ENCODE data around the gene HLA-DMB. TPM values are rescaled to one million over a fixed set of nuclear protein-coding genes. Genes with fewer than 3 reads are reported as not detected.

Gene HLA-DMB
- total RNA-seq, 8 experiments from 2014 or later = 0.14 to 1.1 (median 0.34) TPM

Other genes starting within 250 kb of the HLA-DMB start
- under 1 TPM in 1 of 8 experiments, not detected in 7; 0.14 TPM for gene HLA-DQA2, start 199.6 kb downstream of the HLA-DMB start, total RNA-seq
- gene HLA-DQB2, start 177.5 kb downstream of the HLA-DMB start, total RNA-seq = under 1 TPM in 3 of 8 experiments, not detected in 5; 0.08 to 0.19 (median 0.15) TPM
- gene HLA-DOB, start 124.0 kb downstream of the HLA-DMB start, total RNA-seq = 1 to 10 TPM in 2 of 8 experiments, under 1 TPM in 1, not detected in 5; 0.47 to 1.4 (median 1.1) TPM
- gene TAP2, start 102.3 kb downstream of the HLA-DMB start, total RNA-seq = 100 to 1,000 TPM in 1 of 8 experiments, 10 to 100 TPM in 3, 1 to 10 TPM in 4; 1.7 to 104 (median 13.5) TPM
- 100 to 1,000 TPM in 1 of 8 experiments, 10 to 100 TPM in 3, under 1 TPM in 2, not detected in 2; 0.14 to 252 (median 41.8) TPM for gene PSMB8, start 97.0 kb downstream of the HLA-DMB start, total RNA-seq
- gene TAP1, start 87.3 kb downstream of the HLA-DMB start, total RNA-seq = 100 to 1,000 TPM in 1 of 8 experiments, 10 to 100 TPM in 3, under 1 TPM in 4; 0.18 to 115 (median 12.6) TPM
- 10 to 100 TPM in 4 of 8 experiments, under 1 TPM in 2, not detected in 2; 0.05 to 72.7 (median 11.4) TPM for gene PSMB9, start 86.8 kb downstream of the HLA-DMB start, total RNA-seq
- gene HLA-DMA, start 12.1 kb upstream of the HLA-DMB start, total RNA-seq = 1 to 10 TPM in 4 of 8 experiments, under 1 TPM in 4; 0.46 to 6.1 (median 1.3) TPM
- 100 to 1,000 TPM; 124 to 401 (median 193) TPM for gene BRD2, start 27.6 kb upstream of the HLA-DMB start, total RNA-seq
- gene HLA-DOA, start 68.6 kb upstream of the HLA-DMB start, total RNA-seq = 1 to 10 TPM in 1 of 8 experiments, under 1 TPM in 7; 0.21 to 1.3 (median 0.54) TPM
- gene HLA-DPA1, start 132.6 kb upstream of the HLA-DMB start, total RNA-seq = 1 to 10 TPM in 2 of 8 experiments, under 1 TPM in 6; 0.09 to 6.9 (median 0.40) TPM
- gene HLA-DPB1, start 135.0 kb upstream of the HLA-DMB start, total RNA-seq = 10 to 100 TPM in 1 of 8 experiments, 1 to 10 TPM in 6, under 1 TPM in 1; 0.55 to 16.5 (median 2.1) TPM

Measured in motor neuron (in vitro differentiated cells).